Gastroesophageal sphincter (tissue), 4 donors: ENCODE data around the gene MUC22. TPM values are rescaled to one million over a fixed set of nuclear protein-coding genes. Genes with fewer than 3 reads are reported as not detected.
"Not testable (repeated sequence)": the region's sequence is repeated elsewhere in the genome, so short reads cannot be mapped to it uniquely, and the experiment has no call there.

Source experiments
- ATAC-seq: fragments of 150-250 bp; one replicate; pipeline ENCODE4 v1.9.1; 2016; ENCODE audit warnings: mild to moderate bottlenecking, moderate library complexity
- H3K27ac ChIP-seq, 4 donors: fragments of 200-600 bp; sonication (generic) in 3 of 4; 1 replicate in 3 of 4; 2 replicates in 1 of 4; pipeline ENCODE4 v1.5.1; 2016 to 2019
- H3K27me3 ChIP-seq: fragments of 200-600 bp; sonication (generic); one replicate; pipeline ENCODE4 v1.5.1; 2019
- H3K36me3 ChIP-seq, 2 donors: fragments of 200-600 bp; sonication (generic); one replicate each; pipeline ENCODE4 v1.5.1; 2019; ENCODE audit warnings: control low read depth in 1 of 2
- H3K4me1 ChIP-seq, 3 donors: fragments of 200-600 bp; sonication (generic); 1 replicate in 2 of 3; 2 replicates in 1 of 3; pipeline ENCODE4 v1.5.1; 2016 to 2019; ENCODE audit warnings: control low read depth in 2 of 3
- H3K4me3 ChIP-seq, 2 donors: fragments of 200-600 bp; sonication (generic); one replicate each; pipeline ENCODE4 v1.5.1; 2019; ENCODE audit warnings: mild to moderate bottlenecking in 1 of 2, moderate library complexity in 1 of 2
- H3K9me3 ChIP-seq, 3 donors: fragments of 200-600 bp; sonication (generic); one replicate each; pipeline ENCODE4 v1.5.1; 2017 to 2019; ENCODE audit warnings: control low read depth in 2 of 3
- CTCF ChIP-seq, 4 experiments: fragments of 200-600 bp in 2 of 4; fragments of 450-650 bp in 2 of 4; sonication (generic) in 1 of 4; IDR thresholded peaks; one replicate each; pipeline ENCODE4 v1.5.1; 2017 to 2019; ENCODE audit warnings: antibody characterized with exemption in 4 of 4, mild to moderate bottlenecking in 2 of 4, moderate library complexity in 2 of 4
- EP300 ChIP-seq: sonication (generic); formaldehyde crosslinking; IDR thresholded peaks from one replicate; pipeline ENCODE4 v1.6.1; 2017; ENCODE audit warnings: antibody characterized with exemption, mild to moderate bottlenecking
- POLR2A ChIP-seq, 2 donors: fragments of 450-650 bp; IDR thresholded peaks; one replicate each; pipeline ENCODE4 v1.6.1; 2017; ENCODE audit warnings: antibody characterized with exemption in 2 of 2, mild to moderate bottlenecking in 2 of 2, moderate library complexity in 1 of 2
- POLR2AphosphoS5 ChIP-seq: sonication (generic); formaldehyde crosslinking; IDR thresholded peaks from one replicate; pipeline ENCODE4 v1.6.1; 2017; ENCODE audit warnings: antibody characterized with exemption
- WGBS, 2 donors: methylation state at CpG; one replicate each; pipeline ENCODE4 v1.1.5; 2018; ENCODE audit warnings: low coverage in 1 of 2; 5-methylcytosine and 5-hydroxymethylcytosine counted together
- total RNA-seq, 4 donors: library from RNA; depleted of rRNA; stranded (reverse); fragments of >200 nt; gene quantifications; one replicate each; pipeline ENCODE4 v1.1.0, GENCODE V29; 2016

Gene MUC22
- total RNA-seq, 4 donors from 2014 or later, result 0.16 to 0.62 TPM; not detected in 2

- no peaks in the 10 kb centered on the region for H3K36me3 ChIP-seq
- no peak for TF ChIP-seq POLR2A (IDR thresholded peaks at IDR 0.05)
- TF ChIP-seq EP300, result no peak
- TF ChIP-seq CTCF (IDR thresholded peaks at IDR 0.05), result no peak
- no peak for TF ChIP-seq POLR2AphosphoS5
- no peak overlapping the region for H3K27ac ChIP-seq
- ATAC-seq, result no peak
- no peak overlapping the region for H3K4me3 ChIP-seq
- H3K9me3 ChIP-seq, result no peaks in the 10 kb centered on the region
- WGBS, 2 donors, result 82 to 89% methylated on average over 1 to 2 of the region's 2 CpGs
- H3K4me1 ChIP-seq, result no peaks in the 10 kb centered on the region
- peaks cover 12% of the 10 kb centered on the region for H3K27me3 ChIP-seq
Observed at GRCh38 chr6:30991891-30992290, 18.4 kb upstream of the MUC22 start.

- H3K4me3 ChIP-seq, result no peak overlapping the region
- TF ChIP-seq CTCF (IDR thresholded peaks at IDR 0.05) (no peak), EP300 (no peak), POLR2A (IDR thresholded peaks at IDR 0.05) (no peak), POLR2AphosphoS5 (no peak)
- H3K4me1 ChIP-seq, result no peaks in the 10 kb centered on the region
- no peak overlapping the region for H3K27ac ChIP-seq
- H3K27me3 ChIP-seq, result no peaks in the 10 kb centered on the region
- H3K36me3 ChIP-seq, result no peaks in the 10 kb centered on the region
- WGBS, 2 donors, result 100% methylated on average over 2 of the region's 2 CpGs; no CpG with 5 or more reads in 1 of the 2 donors
- no peak for ATAC-seq
- H3K9me3 ChIP-seq, result no peaks in the 10 kb centered on the region
Observed at GRCh38 chr6:30997301-30997700, 13.0 kb upstream of the MUC22 start.

GRCh38 chr6:30998785-30999184 lies 11.5 kb upstream of the MUC22 start:
- 62 to 80% methylated on average over 4 of the region's 5 CpGs for WGBS, 2 donors
- no peaks in the 10 kb centered on the region for H3K4me1 ChIP-seq
- H3K27ac ChIP-seq, result no peak overlapping the region
- H3K36me3 ChIP-seq, result no peaks in the 10 kb centered on the region
- no peaks in the 10 kb centered on the region for H3K27me3 ChIP-seq
- H3K4me3 ChIP-seq, result no peak overlapping the region
- no peaks in the 10 kb centered on the region for H3K9me3 ChIP-seq
- TF ChIP-seq EP300 (no peak), POLR2AphosphoS5 (no peak), POLR2A (IDR thresholded peaks at IDR 0.05) (no peak), CTCF (IDR thresholded peaks at IDR 0.05) (no peak)
- no peak for ATAC-seq

- H3K27me3 ChIP-seq, H3K36me3 ChIP-seq, H3K4me1 ChIP-seq, H3K4me3 ChIP-seq, H3K9me3 ChIP-seq, H3K27ac ChIP-seq, ATAC-seq: not testable (repeated sequence)
- WGBS, 2 donors, result 60 to 81% methylated on average over 1 to 3 of the region's 39 CpGs
Observed at GRCh38 chr6:31000067-31000860, 10.0 kb upstream of the MUC22 start.

GRCh38 chr6:31001281-31001888 lies 8.9 kb upstream of the MUC22 start:
- Histone ChIP-seq H3K27me3 (no peaks in the 10 kb centered on the region), H3K9me3 (no peaks in the 10 kb centered on the region), H3K27ac (no peak overlapping the region), H3K4me1 (no peaks in the 10 kb centered on the region), H3K36me3 (no peaks in the 10 kb centered on the region), H3K4me3 (no peak overlapping the region)
- ATAC-seq, result no peak
- no peak for TF ChIP-seq EP300
- 70 to 77% methylated on average over 5 to 6 of the region's 13 CpGs for WGBS, 2 donors

- no peak overlapping the region for H3K4me3 ChIP-seq
- no peak for ATAC-seq
- H3K36me3 ChIP-seq, result no peaks in the 10 kb centered on the region
- 29 to 62% methylated on average over 1 to 2 of the region's 2 CpGs for WGBS, 2 donors
- H3K4me1 ChIP-seq, result no peaks in the 10 kb centered on the region
- TF ChIP-seq EP300 (no peak), POLR2AphosphoS5 (no peak), POLR2A (IDR thresholded peaks at IDR 0.05) (no peak), CTCF (IDR thresholded peaks at IDR 0.05) (no peak)
- H3K9me3 ChIP-seq, result no peaks in the 10 kb centered on the region
- no peak overlapping the region for H3K27ac ChIP-seq
- H3K27me3 ChIP-seq, result no peaks in the 10 kb centered on the region
Observed at GRCh38 chr6:31002471-31002870, 7.8 kb upstream of the MUC22 start.
